ENCODE results near the gene FBH1. TPM values are rescaled to one million over a fixed set of nuclear protein-coding genes. Genes with fewer than 3 reads are reported as not detected.
A peak's percentile ranks its signal among the peaks of the same experiment; 100 is the strongest.
"Not testable (repeated sequence)": the region's sequence is repeated elsewhere in the genome, so short reads cannot be mapped to it uniquely, and the experiment has no call there.

The FBH1 gene
- total and polyA plus RNA-seq, 9 of the 15 experiments (the other 6 are each of a cell fraction or from before 2014, with no cell fraction given) = 13.4 to 108 (median 77.8) TPM

GRCh38 chr10:5867091-5867615 lies 22.9 kb upstream of the FBH1 start:
- H3K9ac ChIP-seq (ENCODE audit: insufficient read depth in 1 of 2, low read depth in 2 of 2, low read length in 2 of 2); H3K9me1 ChIP-seq (ENCODE audit: control insufficient read depth, insufficient read depth, low read length); CTCF ChIA-PET (ENCODE audit: low intra/inter-chr PET ratio); H3K4me3 ChIP-seq; in situ Hi-C loops (cut with MboI); ATAC-seq; H2AFZ ChIP-seq (ENCODE audit: low read depth, low read length); BruUV-seq (replicated peaks); H3K4me2 ChIP-seq (ENCODE audit: insufficient read depth, low read length); H3K27me3 ChIP-seq (ENCODE audit: control insufficient read depth in 2 of 2, insufficient read depth in 2 of 2, low read length in 2 of 2); H3K27ac ChIP-seq (ENCODE audit: extremely low read depth, low read depth, low read length); FAIRE-seq; H4K20me1 ChIP-seq (replicated peaks; ENCODE audit: control insufficient read depth, insufficient read depth, low read length); H3K9me3 ChIP-seq (replicated peaks; ENCODE audit: control insufficient read depth, insufficient read depth, low read depth, low read length); intact Hi-C loops (cut with micrococcal nuclease); H3K36me3 ChIP-seq (ENCODE audit: control insufficient read depth, insufficient read depth, low read length); H3K79me2 ChIP-seq (ENCODE audit: control insufficient read depth, insufficient read depth, low read length); H3K4me1 ChIP-seq (replicated peaks in 1 of 2; ENCODE audit: control insufficient read depth in 2 of 2, insufficient read depth in 2 of 2, low read length in 2 of 2): not testable (repeated sequence)
- peak in 1 of 4 experiments; percentile 28 for DNase-seq (ENCODE audit: extremely low read depth in 1 of 4, low spot score in 3 of 4)
- 6% methylated on average over 4 of the region's 4 CpGs for whole genome bisulfite sequencing (ENCODE audit: insufficient coverage, low coverage, missing lambda C conversion rate)
- TF ChIP-seq CEBPB (tag; IDR thresholded peaks at IDR 0.05) (peak; percentile 37; the same call in 1 of the 2 replicates), NFIX (CRISPR knock-in tag; IDR thresholded peaks at IDR 0.05; ENCODE audit: low read depth) (peak; percentile 83), NFIC (IDR thresholded peaks at IDR 0.05) (peak; percentile 95)
- POLR2A ChIA-PET = interaction anchor here (0.6 kb wide), 1 partner anchor 14 kb away, joined by 3 read pairs; no protein-coding TSS in a partner anchor

GRCh38 chr10:5868383-5868782 lies 21.7 kb upstream of the FBH1 start:
- peak; percentile 69 for TF ChIP-seq NFYB (IDR thresholded peaks at IDR 0.05; ENCODE audit: extremely low read depth, insufficient read length)
- POLR2A ChIA-PET; in situ Hi-C loops (cut with MboI); H3K36me3 ChIP-seq (ENCODE audit: control insufficient read depth, insufficient read depth, low read length); intact Hi-C loops (cut with micrococcal nuclease); FAIRE-seq; H3K27ac ChIP-seq (ENCODE audit: extremely low read depth, low read depth, low read length); ATAC-seq; BruUV-seq (replicated peaks); DNase-seq (ENCODE audit: extremely low read depth in 1 of 4, low spot score in 3 of 4); H3K9me3 ChIP-seq (replicated peaks; ENCODE audit: control insufficient read depth, insufficient read depth, low read depth, low read length); H3K4me3 ChIP-seq; H3K4me1 ChIP-seq (replicated peaks in 1 of 2; ENCODE audit: control insufficient read depth in 2 of 2, insufficient read depth in 2 of 2, low read length in 2 of 2); H3K27me3 ChIP-seq (ENCODE audit: control insufficient read depth in 2 of 2, insufficient read depth in 2 of 2, low read length in 2 of 2); H3K4me2 ChIP-seq (ENCODE audit: insufficient read depth, low read length); CTCF ChIA-PET (ENCODE audit: low intra/inter-chr PET ratio); H3K9me1 ChIP-seq (ENCODE audit: control insufficient read depth, insufficient read depth, low read length); H3K9ac ChIP-seq (ENCODE audit: insufficient read depth in 1 of 2, low read depth in 2 of 2, low read length in 2 of 2); H2AFZ ChIP-seq (ENCODE audit: low read depth, low read length); H4K20me1 ChIP-seq (replicated peaks; ENCODE audit: control insufficient read depth, insufficient read depth, low read length); H3K79me2 ChIP-seq (ENCODE audit: control insufficient read depth, insufficient read depth, low read length): not testable (repeated sequence)
- 85% methylated on average over 8 of the region's 8 CpGs for WGBS (ENCODE audit: insufficient coverage, low coverage, missing lambda C conversion rate)

Measured in K562 (cell line).